ENCODE results near the gene PDP2. TPM values are rescaled to one million over a fixed set of nuclear protein-coding genes. Genes with fewer than 3 reads are reported as not detected.

The PDP2 gene
- polyA plus RNA-seq, 1 donor (not counting 4 experiments of a cell fraction or from before 2014, with no cell fraction given) = 18.5 TPM

GRCh38 chr16:66846831-66847230 lies 33.5 kb upstream of the PDP2 start:
- H3K4me3 ChIP-seq (ENCODE audit: control insufficient read depth in 2 of 3, extremely low read depth in 1 of 3, insufficient read depth in 2 of 3, low read depth in 1 of 3, low read length in 3 of 3) = no peak overlapping the region
- H3K9ac ChIP-seq (ENCODE audit: control insufficient read depth, extremely low read depth, insufficient read depth, low read length) = no peak overlapping the region
- no peak overlapping the region for H2AFZ ChIP-seq (ENCODE audit: control insufficient read depth, low read length)
- no peaks in the 10 kb centered on the region for H3K4me1 ChIP-seq (ENCODE audit: control insufficient read depth, extremely low read depth, insufficient read depth, low read length)
- TF ChIP-seq CTCF (optimal IDR thresholded peaks at IDR 0.05 in 1 of 3, IDR thresholded peaks at IDR 0.05 in 1 of 3, conservative IDR thresholded peaks at IDR 0.05 in 1 of 3; ENCODE audit: extremely low read depth in 1 of 3, insufficient read depth in 2 of 3, low read length in 3 of 3) (no peak), EZH2 (IDR thresholded peaks at IDR 0.05; ENCODE audit: low read length) (no peak)
- H3K27ac ChIP-seq (ENCODE audit: control insufficient read depth, insufficient read depth, low read length) = no peak overlapping the region
- DNase-seq (ENCODE audit: low read depth, low spot score) = no peak
- no peaks in the 10 kb centered on the region for H4K20me1 ChIP-seq (ENCODE audit: control insufficient read depth, extremely low read depth, insufficient read depth, low read length)
- H3K27me3 ChIP-seq (ENCODE audit: control insufficient read depth, extremely low read depth, insufficient read depth, low read length) = peaks cover 64% of the 10 kb centered on the region
- FAIRE-seq = no peak
- no peaks in the 10 kb centered on the region for H3K36me3 ChIP-seq (ENCODE audit: control insufficient read depth in 2 of 2, extremely low read depth in 1 of 2, insufficient read depth in 2 of 2, low read length in 2 of 2)
- H3K9me1 ChIP-seq (ENCODE audit: control insufficient read depth, extremely low read depth, insufficient read depth, low read length) = no peaks in the 10 kb centered on the region
- H3K9me3 ChIP-seq (ENCODE audit: control insufficient read depth, low read depth, low read length) = no peaks in the 10 kb centered on the region
- no peaks in the 10 kb centered on the region for H3K79me2 ChIP-seq (ENCODE audit: control insufficient read depth, insufficient read depth, low read length)
- dilution Hi-C loops (cut with MboI; ENCODE audit: extremely low pct_ligation_motif_present, low sequenced_read_pairs) = no loop called here
- H3K4me2 ChIP-seq (ENCODE audit: control insufficient read depth, extremely low read depth, insufficient read depth, low read depth, low read length) = no peak overlapping the region

- Histone ChIP-seq H3K4me3 (ENCODE audit: control insufficient read depth in 2 of 3, extremely low read depth in 1 of 3, insufficient read depth in 2 of 3, low read depth in 1 of 3, low read length in 3 of 3) (no peak overlapping the region), H4K20me1 (ENCODE audit: control insufficient read depth, extremely low read depth, insufficient read depth, low read length) (no peaks in the 10 kb centered on the region), H3K9ac (ENCODE audit: control insufficient read depth, extremely low read depth, insufficient read depth, low read length) (no peak overlapping the region), H3K79me2 (ENCODE audit: control insufficient read depth, insufficient read depth, low read length) (no peaks in the 10 kb centered on the region), H3K27me3 (ENCODE audit: control insufficient read depth, extremely low read depth, insufficient read depth, low read length) (peaks cover 64% of the 10 kb centered on the region), H3K4me1 (ENCODE audit: control insufficient read depth, extremely low read depth, insufficient read depth, low read length) (no peaks in the 10 kb centered on the region), H3K36me3 (ENCODE audit: control insufficient read depth in 2 of 2, extremely low read depth in 1 of 2, insufficient read depth in 2 of 2, low read length in 2 of 2) (no peaks in the 10 kb centered on the region), H3K9me1 (ENCODE audit: control insufficient read depth, extremely low read depth, insufficient read depth, low read length) (no peaks in the 10 kb centered on the region), H3K9me3 (ENCODE audit: control insufficient read depth, low read depth, low read length) (no peaks in the 10 kb centered on the region), H3K27ac (ENCODE audit: control insufficient read depth, insufficient read depth, low read length) (no peak overlapping the region), H2AFZ (ENCODE audit: control insufficient read depth, low read length) (no peak overlapping the region), H3K4me2 (ENCODE audit: control insufficient read depth, extremely low read depth, insufficient read depth, low read depth, low read length) (no peak overlapping the region)
- TF ChIP-seq EZH2 (IDR thresholded peaks at IDR 0.05; ENCODE audit: low read length) (no peak), CTCF (optimal IDR thresholded peaks at IDR 0.05 in 1 of 3, IDR thresholded peaks at IDR 0.05 in 1 of 3, conservative IDR thresholded peaks at IDR 0.05 in 1 of 3; ENCODE audit: extremely low read depth in 1 of 3, insufficient read depth in 2 of 3, low read length in 3 of 3) (no peak)
- FAIRE-seq = no peak
- DNase-seq (ENCODE audit: low read depth, low spot score) = no peak
- dilution Hi-C loops (cut with MboI; ENCODE audit: extremely low pct_ligation_motif_present, low sequenced_read_pairs) = no loop called here
Observed at GRCh38 chr16:66847533-66848067, 32.7 kb upstream of the PDP2 start.
